HUES6 (cell line): ENCODE results near the gene ETV5.
"Not testable (repeated sequence)": the region's sequence is repeated elsewhere in the genome, so short reads cannot be mapped to it uniquely, and the experiment has no call there.

Experiments used
- H3K27ac ChIP-seq: 2 replicates; pipeline ENCODE4 v1.7.0; 2013; ENCODE audit warnings: low read depth, mild to moderate bottlenecking, low read length, inconsistent platforms
- H3K27me3 ChIP-seq: 2 replicates; pipeline ENCODE4 v1.6.1; 2013; ENCODE audit warnings: low read length; ENCODE audit not compliant: control insufficient read depth, insufficient read depth
- H3K36me3 ChIP-seq: 2 replicates; pipeline ENCODE4 v1.6.1; 2013; ENCODE audit warnings: low read length; ENCODE audit not compliant: control insufficient read depth, insufficient read depth
- H3K4me1 ChIP-seq: 2 replicates; pipeline ENCODE4 v1.6.1; 2013; ENCODE audit warnings: low read length; ENCODE audit not compliant: control insufficient read depth, insufficient read depth
- H3K4me3 ChIP-seq: 2 replicates; pipeline ENCODE4 v1.5.1; 2013; ENCODE audit warnings: low read depth, low read length
- H3K9ac ChIP-seq: one replicate; pipeline ENCODE4 v1.6.1; 2013; ENCODE audit warnings: mild to moderate bottlenecking, low read length
- H3K9me3 ChIP-seq: 2 replicates; pipeline ENCODE4 v1.6.1; 2013; ENCODE audit warnings: low read depth, low read length; ENCODE audit not compliant: control insufficient read depth, insufficient read depth

Gene ETV5

GRCh38 chr3:186022931-186023330 is 86.0 kb downstream of the ETV5 start:
- Histone ChIP-seq H3K9ac (no peak overlapping the region), H3K4me1 (no peaks in the 10 kb centered on the region), H3K9me3 (no peaks in the 10 kb centered on the region), H3K36me3 (no peaks in the 10 kb centered on the region), H3K27ac (no peak overlapping the region), H3K4me3 (no peak overlapping the region), H3K27me3 (no peaks in the 10 kb centered on the region)

- no peak overlapping the region for H3K9ac ChIP-seq
- no peak overlapping the region for H3K4me3 ChIP-seq
- no peak overlapping the region for H3K27ac ChIP-seq
Observed at GRCh38 chr3:186021673-186022362, 87.1 kb downstream of the ETV5 start.

GRCh38 chr3:186021250-186021649 is 87.6 kb downstream of the ETV5 start:
- not testable (repeated sequence) for H3K27me3 ChIP-seq, H3K9me3 ChIP-seq, H3K36me3 ChIP-seq, H3K9ac ChIP-seq, H3K27ac ChIP-seq, H3K4me1 ChIP-seq, H3K4me3 ChIP-seq

More at GRCh38 chr3:186021673-186022362, 87.1 kb downstream of the ETV5 start:
- Histone ChIP-seq H3K4me1 (no peaks in the 10 kb centered on the region), H3K36me3 (no peaks in the 10 kb centered on the region), H3K9me3 (no peaks in the 10 kb centered on the region), H3K27me3 (no peaks in the 10 kb centered on the region)

GRCh38 chr3:186019288-186019687 is 89.6 kb downstream of the ETV5 start:
- not testable (repeated sequence) for H3K36me3 ChIP-seq, H3K4me3 ChIP-seq, H3K27ac ChIP-seq, H3K9ac ChIP-seq, H3K4me1 ChIP-seq, H3K9me3 ChIP-seq, H3K27me3 ChIP-seq

- H3K27ac ChIP-seq = no peak overlapping the region
- no peaks in the 10 kb centered on the region for H3K4me1 ChIP-seq
- H3K4me3 ChIP-seq = no peak overlapping the region
- H3K27me3 ChIP-seq = no peaks in the 10 kb centered on the region
- H3K9me3 ChIP-seq = peaks cover 9% of the 10 kb centered on the region
- H3K36me3 ChIP-seq = no peaks in the 10 kb centered on the region
- H3K9ac ChIP-seq = no peak overlapping the region
Observed at GRCh38 chr3:186014866-186015265, 94.0 kb downstream of the ETV5 start.

- Histone ChIP-seq H3K9me3 (peaks cover 9% of the 10 kb centered on the region), H3K4me3 (no peak overlapping the region), H3K4me1 (no peaks in the 10 kb centered on the region), H3K36me3 (no peaks in the 10 kb centered on the region), H3K27me3 (no peaks in the 10 kb centered on the region), H3K27ac (no peak overlapping the region), H3K9ac (no peak overlapping the region)
Observed at GRCh38 chr3:186013312-186013711, 95.6 kb downstream of the ETV5 start.

- peaks cover 9% of the 10 kb centered on the region for H3K9me3 ChIP-seq
- no peak overlapping the region for H3K9ac ChIP-seq
- no peaks in the 10 kb centered on the region for H3K4me1 ChIP-seq
- no peaks in the 10 kb centered on the region for H3K27me3 ChIP-seq
- no peak overlapping the region for H3K4me3 ChIP-seq
- no peaks in the 10 kb centered on the region for H3K36me3 ChIP-seq
- no peak overlapping the region for H3K27ac ChIP-seq
Observed at GRCh38 chr3:186012137-186012536, 96.8 kb downstream of the ETV5 start.

GRCh38 chr3:186004671-186005070 is 104.2 kb downstream of the ETV5 start:
- Histone ChIP-seq H3K9ac (no peak overlapping the region), H3K27me3 (no peaks in the 10 kb centered on the region), H3K36me3 (no peaks in the 10 kb centered on the region), H3K9me3 (no peaks in the 10 kb centered on the region), H3K4me3 (no peak overlapping the region), H3K4me1 (no peaks in the 10 kb centered on the region), H3K27ac (no peak overlapping the region)

GRCh38 chr3:186004209-186004608 is 104.7 kb downstream of the ETV5 start:
- Histone ChIP-seq H3K27me3 (no peaks in the 10 kb centered on the region), H3K4me3 (no peak overlapping the region), H3K4me1 (no peaks in the 10 kb centered on the region), H3K27ac (no peak overlapping the region), H3K9me3 (no peaks in the 10 kb centered on the region), H3K9ac (no peak overlapping the region), H3K36me3 (no peaks in the 10 kb centered on the region)

GRCh38 chr3:186003610-186004009 is 105.3 kb downstream of the ETV5 start:
- no peaks in the 10 kb centered on the region for H3K4me1 ChIP-seq
- no peak overlapping the region for H3K9ac ChIP-seq
- H3K4me3 ChIP-seq = no peak overlapping the region
- H3K27me3 ChIP-seq = no peaks in the 10 kb centered on the region
- H3K9me3 ChIP-seq = no peaks in the 10 kb centered on the region
- H3K36me3 ChIP-seq = no peaks in the 10 kb centered on the region
- no peak overlapping the region for H3K27ac ChIP-seq

GRCh38 chr3:186002884-186003472 is 105.9 kb downstream of the ETV5 start:
- no peaks in the 10 kb centered on the region for H3K4me1 ChIP-seq
- H3K27me3 ChIP-seq = no peaks in the 10 kb centered on the region

More at GRCh38 chr3:186002884-186003472, 105.9 kb downstream of the ETV5 start:
- no peaks in the 10 kb centered on the region for H3K9me3 ChIP-seq
- no peaks in the 10 kb centered on the region for H3K36me3 ChIP-seq
- H3K9ac ChIP-seq = no peak overlapping the region
- H3K27ac ChIP-seq = no peak overlapping the region
- no peak overlapping the region for H3K4me3 ChIP-seq
